GM21390 (cell line): ENCODE data around the gene GLRX2.
A peak's percentile ranks its signal among the peaks of the same experiment; 100 is the strongest.
"Not testable (repeated sequence)": the region's sequence is repeated elsewhere in the genome, so short reads cannot be mapped to it uniquely, and the experiment has no call there.

Experiments used
- ATAC-seq: cut with Tn5 transposase; IDR thresholded peaks from one replicate; pipeline ENCODE4 v1.9.1; 2021; ENCODE audit not compliant: unreplicated experiment

GLRX2 gene

GRCh38 chr1:193068013-193068412 lies 37.2 kb downstream of the GLRX2 start:
- no peak for ATAC-seq

- ATAC-seq = no peak
Observed at GRCh38 chr1:193066606-193067005, 38.6 kb downstream of the GLRX2 start.

- ATAC-seq = no peak
Observed at GRCh38 chr1:193065954-193066353, 39.3 kb downstream of the GLRX2 start.

GRCh38 chr1:193062698-193063463 lies 42.3 kb downstream of the GLRX2 start:
- no peak for ATAC-seq

GRCh38 chr1:193060938-193061337 lies 44.3 kb downstream of the GLRX2 start:
- no peak for ATAC-seq

- no peak for ATAC-seq
Observed at GRCh38 chr1:193060406-193060805, 44.8 kb downstream of the GLRX2 start.

GRCh38 chr1:193060115-193060403 lies 45.2 kb downstream of the GLRX2 start:
- no peak for ATAC-seq

- ATAC-seq = peak; percentile 92
Observed at GRCh38 chr1:193059282-193060114, 45.7 kb downstream of the GLRX2 start, which contains the start of the genes RO60 and UCHL5. RO60 (plus strand) TSS chr1:193059612; CDS start chr1:193069055, 9,443 bp downstream. UCHL5 (minus strand) TSS chr1:193059360; CDS start chr1:193059260, 100 bp downstream.

GRCh38 chr1:193058529-193059281 lies 46.5 kb downstream of the GLRX2 start:
- peak; percentile 44 for ATAC-seq

GRCh38 chr1:193054169-193054675 lies 51.0 kb downstream of the GLRX2 start:
- ATAC-seq = no peak

GRCh38 chr1:193048913-193049312 lies 56.3 kb downstream of the GLRX2 start:
- ATAC-seq = not testable (repeated sequence)
